ENCODE measurements around the gene TCHP.

TCHP gene

DNA sequence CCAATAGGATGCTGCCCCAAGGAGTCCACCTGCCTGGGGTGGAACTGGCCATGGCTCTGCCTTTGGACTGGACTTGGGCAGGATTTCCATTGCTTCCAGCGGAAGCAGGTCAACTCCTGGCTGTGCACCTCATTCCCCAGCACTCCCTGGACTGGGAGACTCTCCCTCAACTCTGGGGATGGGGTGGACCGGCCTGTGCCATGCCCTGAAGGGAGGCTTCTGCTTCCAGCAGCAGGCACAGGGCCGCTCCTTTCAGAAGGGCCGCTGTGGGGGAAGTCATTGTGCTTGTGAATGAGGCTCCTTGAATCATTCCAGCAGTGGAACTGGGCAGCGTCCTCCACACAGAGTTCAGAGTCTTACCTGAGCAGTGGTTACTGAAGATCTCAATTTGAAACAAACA, 23.0 kb downstream of the TCHP start:
- Histone ChIP-seq H3K4me3 (ENCODE audit: insufficient read depth, low read length, poor library complexity, severe bottlenecking) (no peak overlapping the region), H3F3A (ENCODE audit: insufficient read depth) (no peaks in the 10 kb centered on the region), H3K79me2 (ENCODE audit: insufficient read depth, low read length) (no peaks in the 10 kb centered on the region), H3K4me2 (ENCODE audit: low read depth, low read length, poor library complexity, severe bottlenecking) (no peak overlapping the region), H3K27ac (ENCODE audit: low read depth, low read length) (no peak overlapping the region), H4K20me1 (ENCODE audit: low read depth, low read length) (no peaks in the 10 kb centered on the region), H3K9me3 (ENCODE audit: insufficient read depth, low read length) (no peaks in the 10 kb centered on the region), H3K27me3 (ENCODE audit: low read length) (no peaks in the 10 kb centered on the region), H3K36me3 (ENCODE audit: low read length) (no peaks in the 10 kb centered on the region), H3K9me2 (replicated peaks; ENCODE audit: insufficient read depth, low read length) (no peaks in the 10 kb centered on the region), H2AFZ (ENCODE audit: low read depth, low read length, severe bottlenecking) (no peak overlapping the region), H3K9ac (ENCODE audit: low read length) (no peak overlapping the region)
- TF ChIP-seq, protein P1, sequence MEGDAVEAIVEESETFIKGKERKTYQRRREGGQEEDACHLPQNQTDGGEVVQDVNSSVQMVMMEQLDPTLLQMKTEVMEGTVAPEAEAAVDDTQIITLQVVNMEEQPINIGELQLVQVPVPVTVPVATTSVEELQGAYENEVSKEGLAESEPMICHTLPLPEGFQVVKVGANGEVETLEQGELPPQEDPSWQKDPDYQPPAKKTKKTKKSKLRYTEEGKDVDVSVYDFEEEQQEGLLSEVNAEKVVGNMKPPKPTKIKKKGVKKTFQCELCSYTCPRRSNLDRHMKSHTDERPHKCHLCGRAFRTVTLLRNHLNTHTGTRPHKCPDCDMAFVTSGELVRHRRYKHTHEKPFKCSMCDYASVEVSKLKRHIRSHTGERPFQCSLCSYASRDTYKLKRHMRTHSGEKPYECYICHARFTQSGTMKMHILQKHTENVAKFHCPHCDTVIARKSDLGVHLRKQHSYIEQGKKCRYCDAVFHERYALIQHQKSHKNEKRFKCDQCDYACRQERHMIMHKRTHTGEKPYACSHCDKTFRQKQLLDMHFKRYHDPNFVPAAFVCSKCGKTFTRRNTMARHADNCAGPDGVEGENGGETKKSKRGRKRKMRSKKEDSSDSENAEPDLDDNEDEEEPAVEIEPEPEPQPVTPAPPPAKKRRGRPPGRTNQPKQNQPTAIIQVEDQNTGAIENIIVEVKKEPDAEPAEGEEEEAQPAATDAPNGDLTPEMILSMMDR (IDR thresholded peaks at IDR 0.05; ENCODE audit: insufficient read depth, low read length, poor library complexity, severe bottlenecking), result no peak
- no peak for TF ChIP-seq EZH2phosphoT487 (conservative IDR thresholded peaks at IDR 0.05; ENCODE audit: low read length)

- Histone ChIP-seq H3K4me2 (ENCODE audit: low read depth, low read length, poor library complexity, severe bottlenecking) (no peak overlapping the region), H3K9me2 (replicated peaks; ENCODE audit: insufficient read depth, low read length) (no peaks in the 10 kb centered on the region), H3K79me2 (ENCODE audit: insufficient read depth, low read length) (no peaks in the 10 kb centered on the region), H3K9ac (ENCODE audit: low read length) (no peak overlapping the region), H3K27me3 (ENCODE audit: low read length) (no peaks in the 10 kb centered on the region), H3K27ac (ENCODE audit: low read depth, low read length) (no peak overlapping the region), H3F3A (ENCODE audit: insufficient read depth) (no peaks in the 10 kb centered on the region), H3K4me3 (ENCODE audit: insufficient read depth, low read length, poor library complexity, severe bottlenecking) (no peak overlapping the region), H3K9me3 (ENCODE audit: insufficient read depth, low read length) (no peaks in the 10 kb centered on the region), H3K36me3 (ENCODE audit: low read length) (no peaks in the 10 kb centered on the region), H4K20me1 (ENCODE audit: low read depth, low read length) (no peaks in the 10 kb centered on the region), H2AFZ (ENCODE audit: low read depth, low read length, severe bottlenecking) (no peak overlapping the region)
- no peak for TF ChIP-seq EZH2phosphoT487 (conservative IDR thresholded peaks at IDR 0.05; ENCODE audit: low read length)
- TF ChIP-seq, protein P1 (IDR thresholded peaks at IDR 0.05; ENCODE audit: insufficient read depth, low read length, poor library complexity, severe bottlenecking), result no peak
These were observed 23.6 kb downstream of the TCHP start for GRCh38 chr12:109923481-109924245.

DNA sequence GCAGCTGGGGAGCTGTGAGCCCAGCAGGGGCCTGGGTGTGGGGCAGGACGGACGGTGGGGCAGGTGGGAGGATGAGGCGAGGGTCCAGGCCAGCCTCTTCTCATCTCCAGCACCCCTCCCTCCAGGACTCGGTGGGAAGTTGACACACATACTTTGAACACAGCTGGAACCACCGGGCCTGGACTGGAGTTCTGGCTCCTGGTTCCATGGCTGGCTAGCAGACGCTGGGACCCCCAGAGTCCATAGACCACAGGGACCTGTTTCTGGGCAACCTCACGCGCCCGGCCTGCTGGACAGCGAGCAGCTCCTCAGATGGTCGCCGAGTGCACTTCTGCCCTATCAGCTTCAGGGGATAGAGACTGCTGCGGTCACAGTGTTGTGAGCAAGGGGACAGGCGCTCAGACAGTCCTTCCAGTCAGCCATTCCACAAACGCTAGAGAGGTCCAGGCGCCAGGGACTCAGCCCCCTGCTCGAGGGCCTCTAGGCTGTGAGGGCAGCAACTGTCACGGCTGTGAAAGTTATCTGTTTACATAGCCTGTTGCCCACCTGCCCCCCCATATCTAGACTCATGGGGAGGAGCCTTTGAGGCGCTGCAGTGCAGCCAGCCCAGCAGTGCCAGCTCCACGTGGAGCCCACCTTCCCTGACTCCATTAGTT, 25.2 kb downstream of the TCHP start:
- TF ChIP-seq, protein P1 (IDR thresholded peaks at IDR 0.05; ENCODE audit: insufficient read depth, low read length, poor library complexity, severe bottlenecking), result no peak
- TF ChIP-seq EZH2phosphoT487 (conservative IDR thresholded peaks at IDR 0.05; ENCODE audit: low read length), result no peak
- no peaks in the 10 kb centered on the region for H3K27me3 ChIP-seq (ENCODE audit: low read length)
- H3K27ac ChIP-seq (ENCODE audit: low read depth, low read length), result no peak overlapping the region
- H3K9me2 ChIP-seq (replicated peaks; ENCODE audit: insufficient read depth, low read length), result no peaks in the 10 kb centered on the region
- no peak overlapping the region for H3K9ac ChIP-seq (ENCODE audit: low read length)
- H3K4me2 ChIP-seq (ENCODE audit: low read depth, low read length, poor library complexity, severe bottlenecking), result no peak overlapping the region
- H2AFZ ChIP-seq (ENCODE audit: low read depth, low read length, severe bottlenecking), result no peak overlapping the region
- no peaks in the 10 kb centered on the region for H3K9me3 ChIP-seq (ENCODE audit: insufficient read depth, low read length)
- no peaks in the 10 kb centered on the region for H3F3A ChIP-seq (ENCODE audit: insufficient read depth)
- H3K4me3 ChIP-seq (ENCODE audit: insufficient read depth, low read length, poor library complexity, severe bottlenecking), result no peak overlapping the region
- no peaks in the 10 kb centered on the region for H3K36me3 ChIP-seq (ENCODE audit: low read length)
- no peaks in the 10 kb centered on the region for H4K20me1 ChIP-seq (ENCODE audit: low read depth, low read length)
- H3K79me2 ChIP-seq (ENCODE audit: insufficient read depth, low read length), result no peaks in the 10 kb centered on the region
